ENCODE measurements around the gene TOR3A. TPM values are rescaled to one million over a fixed set of nuclear protein-coding genes. Genes with fewer than 3 reads are reported as not detected.
A peak's percentile ranks its signal among the peaks of the same experiment; 100 is the strongest.

Gene TOR3A
- total RNA-seq, 1 experiment from 2014 or later, result 25.2 TPM

DNA sequence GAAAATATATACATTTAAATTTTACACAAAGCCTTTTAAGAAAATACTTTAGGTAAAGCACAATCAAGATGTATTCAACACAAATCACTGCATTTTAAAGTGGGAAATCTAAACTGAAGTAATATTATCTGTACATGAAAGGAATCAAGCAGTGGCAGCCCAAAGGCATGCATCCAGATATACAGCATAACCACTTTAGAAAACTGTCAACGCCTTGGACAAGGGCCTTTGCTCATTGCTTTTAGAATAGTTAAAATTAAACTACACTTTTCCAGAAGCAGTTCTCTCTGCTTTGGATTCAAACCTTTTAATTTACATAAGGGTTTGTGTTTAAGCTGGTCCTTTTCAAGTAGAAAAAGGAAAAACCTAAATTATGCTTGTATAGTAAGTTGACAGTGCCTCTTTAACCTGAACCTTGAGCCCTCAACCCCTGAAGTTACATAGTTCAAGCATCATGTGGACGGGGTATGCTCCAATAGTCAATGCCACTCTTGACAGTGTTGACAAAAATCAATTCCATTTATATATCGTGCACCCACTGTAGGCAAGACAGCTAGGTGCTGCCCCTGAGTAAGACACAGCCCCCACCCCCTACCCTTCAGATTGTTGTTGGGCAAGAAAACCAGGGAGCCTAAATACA, 22.9 kb downstream of the TOR3A start:
- Mint-ChIP-seq H3K36me3 (ENCODE audit: insufficient read depth, unreplicated experiment) (peaks cover 48% of the 10 kb centered on the region), H3K27ac (ENCODE audit: unreplicated experiment) (no peak overlapping the region), H3K9me3 (ENCODE audit: unreplicated experiment) (no peaks in the 10 kb centered on the region), H3K27me3 (ENCODE audit: insufficient read depth, unreplicated experiment) (no peaks in the 10 kb centered on the region), H3K4me1 (ENCODE audit: low read depth, unreplicated experiment) (peaks cover 5% of the 10 kb centered on the region), H3K4me3 (ENCODE audit: unreplicated experiment) (no peak overlapping the region)
- TF ChIP-seq, protein P1, sequence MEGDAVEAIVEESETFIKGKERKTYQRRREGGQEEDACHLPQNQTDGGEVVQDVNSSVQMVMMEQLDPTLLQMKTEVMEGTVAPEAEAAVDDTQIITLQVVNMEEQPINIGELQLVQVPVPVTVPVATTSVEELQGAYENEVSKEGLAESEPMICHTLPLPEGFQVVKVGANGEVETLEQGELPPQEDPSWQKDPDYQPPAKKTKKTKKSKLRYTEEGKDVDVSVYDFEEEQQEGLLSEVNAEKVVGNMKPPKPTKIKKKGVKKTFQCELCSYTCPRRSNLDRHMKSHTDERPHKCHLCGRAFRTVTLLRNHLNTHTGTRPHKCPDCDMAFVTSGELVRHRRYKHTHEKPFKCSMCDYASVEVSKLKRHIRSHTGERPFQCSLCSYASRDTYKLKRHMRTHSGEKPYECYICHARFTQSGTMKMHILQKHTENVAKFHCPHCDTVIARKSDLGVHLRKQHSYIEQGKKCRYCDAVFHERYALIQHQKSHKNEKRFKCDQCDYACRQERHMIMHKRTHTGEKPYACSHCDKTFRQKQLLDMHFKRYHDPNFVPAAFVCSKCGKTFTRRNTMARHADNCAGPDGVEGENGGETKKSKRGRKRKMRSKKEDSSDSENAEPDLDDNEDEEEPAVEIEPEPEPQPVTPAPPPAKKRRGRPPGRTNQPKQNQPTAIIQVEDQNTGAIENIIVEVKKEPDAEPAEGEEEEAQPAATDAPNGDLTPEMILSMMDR (IDR thresholded peaks at IDR 0.05; ENCODE audit: insufficient read depth in 1 of 2, low read depth in 1 of 2, low read length in 1 of 2, severe bottlenecking in 1 of 2, unreplicated experiment in 1 of 2), result no peak
- DNase-seq, result no peak
- H3K27me3 ChIP-seq (replicated peaks; ENCODE audit: control insufficient read depth, insufficient read depth, low read length), result no peaks in the 10 kb centered on the region
- intact Hi-C loops (cut with micrococcal nuclease; ENCODE audit: unreplicated experiment), result loop anchor here (5.0 kb wide), 1 partner anchor 88 kb away; no protein-coding TSS in a partner anchor
- no peaks in the 10 kb centered on the region for H3K9me3 ChIP-seq
- no peaks in the 10 kb centered on the region for H3K4me1 ChIP-seq
- ChIA-PET POLR2A (no interaction called here), CTCF (interaction anchor here (0.6 kb wide), 1 partner anchor 709 kb away, joined by 4 read pairs; no protein-coding TSS in a partner anchor)
- BruUV-seq (replicated peaks), result no TSS peak
- H3K36me3 ChIP-seq (ENCODE audit: control insufficient read depth, insufficient read depth, low read length), result 0 out of 2 replicates have a peak, but pooled peaks cover 6% of the 10 kb centered on the region
- H3K4me3 ChIP-seq (ENCODE audit: low read depth, low read length), result no peak overlapping the region

DNA sequence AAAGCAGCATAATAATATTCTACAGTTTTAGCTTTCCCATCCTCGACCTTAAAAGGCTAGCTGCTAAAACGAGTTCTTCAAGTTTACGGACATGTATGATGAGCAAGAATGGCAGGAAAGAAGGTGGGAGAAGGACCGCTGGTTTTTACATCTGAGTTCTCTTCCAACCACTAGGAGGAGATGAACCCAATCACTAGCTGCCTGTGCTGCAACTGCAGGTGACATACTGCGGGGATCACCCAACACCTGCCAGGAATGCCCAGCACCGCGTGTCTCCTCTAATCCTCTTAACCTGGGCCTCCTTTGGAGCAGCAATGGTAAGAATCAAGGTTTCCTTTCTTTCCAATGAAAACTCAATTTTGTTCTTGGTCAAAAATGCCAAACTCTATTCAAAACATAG, 23.5 kb downstream of the TOR3A start:
- CTCF ChIA-PET, result interaction anchor here (0.5 to 0.6 kb wide), 4 partner anchors 16 to 709 kb away, joined by 3 to 4 read pairs (median 3); no protein-coding TSS in a partner anchor
- no peak overlapping the region for H3K4me3 ChIP-seq (ENCODE audit: low read depth, low read length)
- POLR2A ChIA-PET, result no interaction called here
- peaks cover 6% of the 10 kb centered on the region; the same call in 1 of the 2 replicates for H3K36me3 ChIP-seq (ENCODE audit: control insufficient read depth, insufficient read depth, low read length)
- intact Hi-C loops (cut with micrococcal nuclease; ENCODE audit: unreplicated experiment), result loop anchor here (5.0 kb wide), 1 partner anchor 87 kb away; no protein-coding TSS in a partner anchor
- no peaks in the 10 kb centered on the region for H3K9me3 ChIP-seq
- TF ChIP-seq, protein P1 (IDR thresholded peaks at IDR 0.05; ENCODE audit: insufficient read depth in 1 of 2, low read depth in 1 of 2, low read length in 1 of 2, severe bottlenecking in 1 of 2, unreplicated experiment in 1 of 2), result peak; percentile 61 to 65
- no peak overlapping the region for H3K4me3 Mint-ChIP-seq (ENCODE audit: unreplicated experiment)
- BruUV-seq (replicated peaks), result no TSS peak
- peak in 1 of 2 experiments; percentile 59 for DNase-seq
- no peaks in the 10 kb centered on the region for H3K27me3 Mint-ChIP-seq (ENCODE audit: insufficient read depth, unreplicated experiment)
- H3K27me3 ChIP-seq (replicated peaks; ENCODE audit: control insufficient read depth, insufficient read depth, low read length), result no peaks in the 10 kb centered on the region
- H3K4me1 Mint-ChIP-seq (ENCODE audit: low read depth, unreplicated experiment), result peaks cover 5% of the 10 kb centered on the region
- H3K4me1 ChIP-seq, result no peaks in the 10 kb centered on the region
- H3K27ac Mint-ChIP-seq (ENCODE audit: unreplicated experiment), result no peak overlapping the region
- H3K9me3 Mint-ChIP-seq (ENCODE audit: unreplicated experiment), result no peaks in the 10 kb centered on the region
- peaks cover 53% of the 10 kb centered on the region for H3K36me3 Mint-ChIP-seq (ENCODE audit: insufficient read depth, unreplicated experiment)

DNA sequence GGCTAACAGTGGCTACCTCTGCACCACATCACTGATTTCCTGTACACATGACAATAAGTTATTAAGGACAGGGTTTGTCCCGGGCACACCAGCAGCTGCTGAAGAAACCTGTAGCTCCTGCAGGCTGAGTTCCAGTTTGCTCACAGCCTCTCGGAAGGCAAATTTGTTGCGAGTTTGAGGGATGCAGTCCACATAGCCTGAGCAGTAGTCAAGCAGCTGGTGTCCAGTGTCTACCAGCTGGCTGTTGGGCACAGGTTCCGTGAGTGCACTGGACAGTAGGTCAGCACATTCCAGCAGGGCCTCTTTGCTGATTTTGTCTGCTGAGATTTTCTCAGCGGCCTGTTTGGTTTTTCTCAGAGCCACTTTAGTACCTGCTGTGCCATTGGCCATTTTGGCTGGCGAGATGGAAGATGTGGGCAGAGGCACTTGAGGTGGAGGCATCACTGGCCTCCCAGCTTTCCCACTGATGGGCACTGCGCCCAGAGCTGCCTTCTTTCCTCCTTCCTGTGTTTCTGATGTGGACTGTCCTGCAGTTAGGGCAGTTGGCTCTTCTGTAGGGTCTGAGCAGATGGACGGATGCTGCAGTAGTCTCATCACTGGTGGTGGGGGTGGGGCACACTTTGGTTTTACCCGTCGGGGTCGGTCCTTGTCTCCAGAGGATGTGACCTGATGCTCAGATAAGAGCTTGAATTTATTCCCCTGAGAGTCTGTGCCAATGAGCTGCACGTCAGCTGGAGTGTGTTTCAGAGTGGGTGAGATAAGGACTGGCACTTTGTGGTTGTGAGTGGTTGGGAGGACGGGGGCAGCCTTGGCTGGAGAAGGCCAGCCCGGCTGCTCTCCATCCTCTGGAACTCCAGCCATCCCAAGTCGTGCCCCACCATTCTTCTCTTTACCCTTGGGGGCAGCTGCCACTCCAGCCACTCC, 26.1 kb downstream of the TOR3A start:
- Histone ChIP-seq H3K36me3 (ENCODE audit: control insufficient read depth, insufficient read depth, low read length) (peaks cover 4% of the 10 kb centered on the region; the same call in 1 of the 2 replicates), H3K4me1 (no peaks in the 10 kb centered on the region), H3K27me3 (replicated peaks; ENCODE audit: control insufficient read depth, insufficient read depth, low read length) (no peaks in the 10 kb centered on the region), H3K9me3 (no peaks in the 10 kb centered on the region), H3K4me3 (ENCODE audit: low read depth, low read length) (no peak overlapping the region)
- intact Hi-C loops (cut with micrococcal nuclease; ENCODE audit: unreplicated experiment), result loop anchor here (5.0 kb wide), 1 partner anchor 84 kb away; no protein-coding TSS in a partner anchor
- Mint-ChIP-seq H3K27me3 (ENCODE audit: insufficient read depth, unreplicated experiment) (no peaks in the 10 kb centered on the region), H3K4me3 (ENCODE audit: unreplicated experiment) (no peak overlapping the region), H3K9me3 (ENCODE audit: unreplicated experiment) (no peaks in the 10 kb centered on the region), H3K36me3 (ENCODE audit: insufficient read depth, unreplicated experiment) (peaks cover 51% of the 10 kb centered on the region), H3K4me1 (ENCODE audit: low read depth, unreplicated experiment) (no peaks in the 10 kb centered on the region), H3K27ac (ENCODE audit: unreplicated experiment) (no peak overlapping the region)
- no peak for DNase-seq
- TF ChIP-seq, protein P1 (IDR thresholded peaks at IDR 0.05; ENCODE audit: insufficient read depth in 1 of 2, low read depth in 1 of 2, low read length in 1 of 2, severe bottlenecking in 1 of 2, unreplicated experiment in 1 of 2), result no peak
- ChIA-PET CTCF (no interaction called here), POLR2A (no interaction called here)
- BruUV-seq (replicated peaks), result no TSS peak
